Activated CD8-positive, alpha-beta T cell treated with anti-CD3 and anti-CD28 coated beads for 36 hours (primary cell): ENCODE results near the gene SPSB1. TPM values are rescaled to one million over a fixed set of nuclear protein-coding genes. Genes with fewer than 3 reads are reported as not detected.

Source experiments
- ATAC-seq: fragments of 200-7000 bp; cut with Tn5 transposase; one replicate; pipeline ENCODE4 v1.10.0; 2021; ENCODE audit warnings: mild to moderate bottlenecking, moderate library complexity
- CTCF ChIA-PET: fragments of 350-600 bp; sonication (Branson Sonifier 250); formaldehyde crosslinking; loops from one replicate; lab custom pipeline; 2021; ENCODE audit warnings: antibody characterized with exemption; lab: Charles Lee
- POLR2A ChIA-PET: fragments of 350-600 bp; sonication (Branson Sonifier 250); formaldehyde crosslinking; loops from one replicate; lab custom pipeline; 2021; ENCODE audit warnings: antibody characterized with exemption; lab: Charles Lee
- DNase-seq: peaks from one replicate; pipeline ENCODE4 v3.0.0-alpha.2; 2020
- H3K27ac Mint-ChIP-seq: one replicate; pipeline ENCODE4 v1.8.0; 2021; ENCODE audit warnings: mild to moderate bottlenecking, mixed read lengths
- H3K27me3 Mint-ChIP-seq: one replicate; pipeline ENCODE4 v1.8.0; 2021; ENCODE audit warnings: mixed read lengths
- H3K36me3 Mint-ChIP-seq: one replicate; pipeline ENCODE4 v1.8.0; 2021; ENCODE audit warnings: low read depth, mixed read lengths
- H3K4me1 Mint-ChIP-seq: one replicate; pipeline ENCODE4 v1.8.0; 2021; ENCODE audit warnings: low read depth, mixed read lengths
- H3K4me3 Mint-ChIP-seq: one replicate; pipeline ENCODE4 v1.8.0; 2021; ENCODE audit warnings: mild to moderate bottlenecking, moderate library complexity, mixed read lengths
- H3K9me3 Mint-ChIP-seq: one replicate; pipeline ENCODE4 v1.8.0; 2021; ENCODE audit warnings: mixed read lengths
- CTCF ChIP-seq: fragments of 200-600 bp; IDR thresholded peaks from one replicate; pipeline ENCODE4 v1.8.0; 2022; ENCODE audit warnings: antibody characterized with exemption, mild to moderate bottlenecking
- intact Hi-C: fragments of 100-400 bp; cut with micrococcal nuclease; formaldehyde crosslinking; loops from one replicate; pipeline ENCODE4 v1.10.0; 2022
- total RNA-seq, 2 experiments: library from RNA; stranded (reverse); gene quantifications; one replicate each; pipeline ENCODE4 v1.2.3, GENCODE V29; 2021

SPSB1 gene
- total RNA-seq, 2 experiments from 2014 or later, result 1.1 to 1.5 TPM

DNA sequence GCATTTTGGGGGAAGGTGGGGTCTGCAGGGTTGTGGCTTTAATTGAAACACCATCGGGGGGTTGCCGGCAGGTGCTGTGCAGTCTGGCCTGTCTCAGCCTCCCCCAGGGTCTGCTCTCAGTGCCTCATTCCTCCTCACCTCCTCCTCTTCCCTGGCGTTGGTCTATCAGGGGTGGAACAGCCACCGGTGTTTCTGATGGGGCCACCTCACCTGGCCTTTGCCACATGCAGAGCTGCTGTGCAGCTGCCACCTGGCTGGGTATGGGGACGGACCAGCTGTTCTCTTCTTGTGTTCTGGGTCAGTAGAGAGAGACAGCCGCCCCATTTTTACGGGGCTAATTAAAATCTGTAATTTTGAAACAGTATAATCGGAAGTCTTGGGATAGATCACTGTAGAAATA, 53.9 kb downstream of the SPSB1 start:
- Mint-ChIP-seq H3K27me3 (no peaks in the 10 kb centered on the region), H3K27ac (no peak overlapping the region), H3K4me1 (no peaks in the 10 kb centered on the region), H3K9me3 (no peaks in the 10 kb centered on the region), H3K36me3 (no peaks in the 10 kb centered on the region), H3K4me3 (no peak overlapping the region)
- intact Hi-C loops, result no loop called here
- ATAC-seq, result no peak
- CTCF ChIA-PET, result no interaction called here
- TF ChIP-seq CTCF, result no peak
- DNase-seq, result no peak
- POLR2A ChIA-PET, result no interaction called here

GRCh38 chr1:9347095-9347850, 54.6 kb downstream of the SPSB1 start:
- DNase-seq (no peak), ATAC-seq (no peak)
- Mint-ChIP-seq H3K27me3 (no peaks in the 10 kb centered on the region), H3K4me3 (no peak overlapping the region), H3K27ac (no peak overlapping the region), H3K9me3 (no peaks in the 10 kb centered on the region), H3K36me3 (no peaks in the 10 kb centered on the region), H3K4me1 (no peaks in the 10 kb centered on the region)
- ChIA-PET POLR2A (no interaction called here), CTCF (no interaction called here)
- TF ChIP-seq CTCF, result no peak
- intact Hi-C loops, result no loop called here

DNA sequence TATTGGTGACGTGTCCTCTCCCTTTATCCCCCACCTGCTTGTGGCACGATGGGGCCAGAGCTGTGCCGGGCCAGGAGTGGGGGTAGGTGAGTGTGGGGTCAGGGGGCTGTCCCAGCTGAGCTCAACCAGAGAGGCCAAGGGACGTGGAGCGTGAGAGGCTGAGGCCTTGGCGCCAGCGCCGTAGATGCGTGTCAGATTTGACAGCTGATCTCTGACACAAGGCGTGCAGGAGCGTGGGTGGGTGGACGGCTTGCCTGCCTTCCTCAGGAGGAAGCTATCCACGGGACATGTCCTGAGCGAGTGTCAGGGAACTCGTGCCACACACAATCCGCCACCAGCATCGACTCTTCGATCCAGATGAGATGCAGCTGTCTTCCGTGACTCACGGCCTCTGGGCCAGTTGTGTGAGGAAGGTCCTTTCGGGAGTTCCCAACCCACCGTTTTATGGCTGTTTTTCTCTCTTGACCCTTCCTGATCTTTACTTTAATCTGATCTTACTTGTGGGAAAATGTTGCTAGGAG, 56.7 kb downstream of the SPSB1 start:
- no peak for TF ChIP-seq CTCF
- Mint-ChIP-seq H3K4me3 (no peak overlapping the region), H3K27ac (no peak overlapping the region), H3K9me3 (no peaks in the 10 kb centered on the region), H3K27me3 (no peaks in the 10 kb centered on the region), H3K4me1 (no peaks in the 10 kb centered on the region), H3K36me3 (no peaks in the 10 kb centered on the region)
- ChIA-PET CTCF (no interaction called here), POLR2A (no interaction called here)
- ATAC-seq (no peak), DNase-seq (no peak)
- intact Hi-C loops, result no loop called here

GRCh38 chr1:9350013-9350908, 57.6 kb downstream of the SPSB1 start:
- POLR2A ChIA-PET, result no interaction called here
- intact Hi-C loops, result no loop called here

More at GRCh38 chr1:9350013-9350908, 57.6 kb downstream of the SPSB1 start:
- no peaks in the 10 kb centered on the region for H3K9me3 Mint-ChIP-seq
- no peaks in the 10 kb centered on the region for H3K4me1 Mint-ChIP-seq
- CTCF ChIA-PET, result no interaction called here
- H3K36me3 Mint-ChIP-seq, result no peaks in the 10 kb centered on the region
- DNase-seq (no peak), ATAC-seq (no peak)
- no peak overlapping the region for H3K4me3 Mint-ChIP-seq
- TF ChIP-seq CTCF, result no peak
- H3K27me3 Mint-ChIP-seq, result no peaks in the 10 kb centered on the region
- H3K27ac Mint-ChIP-seq, result no peak overlapping the region
